ENCODE data around the gene CACNA2D3. TPM values are rescaled to one million over a fixed set of nuclear protein-coding genes. Genes with fewer than 3 reads are reported as not detected.
A peak's percentile ranks its signal among the peaks of the same experiment; 100 is the strongest.

The CACNA2D3 gene
- total and polyA plus RNA-seq, 4 donors: 0.38 to 2.5 (median 1.1) TPM

DNA sequence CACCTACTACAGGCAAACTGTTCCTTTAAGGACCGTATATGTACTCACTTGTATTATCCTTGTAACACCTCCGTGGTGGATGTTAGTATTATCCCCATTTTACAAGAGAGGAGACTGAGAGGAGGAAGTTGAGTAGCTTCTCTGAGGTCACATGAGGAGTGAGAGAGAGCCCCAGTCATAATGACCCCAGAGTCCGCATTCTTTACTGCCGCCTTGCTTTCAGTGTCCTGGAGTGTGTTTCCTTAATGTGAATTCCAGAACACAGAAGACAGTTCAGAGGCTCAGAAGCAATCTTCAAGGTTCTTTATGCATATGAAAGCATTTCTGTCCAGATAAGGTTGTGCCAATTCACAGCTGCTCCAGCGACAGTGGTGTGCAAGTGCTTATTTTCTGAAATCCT is 199.2 kb downstream of the CACNA2D3 start:
- Histone ChIP-seq H3K9me3 (ENCODE audit: control insufficient read depth in 4 of 4, insufficient read depth in 3 of 4, low read length in 3 of 4) (no peaks in the 10 kb centered on the region), H3K9ac (ENCODE audit: insufficient read depth in 1 of 2, low read length in 2 of 2) (no peak overlapping the region), H3K36me3 (ENCODE audit: control insufficient read depth in 4 of 4, insufficient read depth in 4 of 4, low read length in 4 of 4) (no peaks in the 10 kb centered on the region), H3K4me1 (ENCODE audit: control insufficient read depth in 5 of 5, insufficient read depth in 5 of 5, low read length in 5 of 5) (peaks cover 0 to 9% (median 0%) of the 10 kb centered on the region in 5 donors), H3K4me3 (no peak overlapping the region), H3K27me3 (ENCODE audit: control insufficient read depth in 3 of 3, insufficient read depth in 3 of 3, low read length in 2 of 3) (no peaks in the 10 kb centered on the region), H3K27ac (ENCODE audit: low read depth in 1 of 2, low read length in 1 of 2) (no peak overlapping the region)
- TF ChIP-seq CTCF (IDR thresholded peaks at IDR 0.05; ENCODE audit: control extremely low read depth, extremely low read depth): no peak
- 49 to 60% methylated on average over 5 of the region's 5 CpGs for WGBS, 2 donors
- ATAC-seq (ENCODE audit: insufficient read depth, low FRiP score) (no peak), DNase-seq (peak; percentile 20 to 44 (median 30))

DNA sequence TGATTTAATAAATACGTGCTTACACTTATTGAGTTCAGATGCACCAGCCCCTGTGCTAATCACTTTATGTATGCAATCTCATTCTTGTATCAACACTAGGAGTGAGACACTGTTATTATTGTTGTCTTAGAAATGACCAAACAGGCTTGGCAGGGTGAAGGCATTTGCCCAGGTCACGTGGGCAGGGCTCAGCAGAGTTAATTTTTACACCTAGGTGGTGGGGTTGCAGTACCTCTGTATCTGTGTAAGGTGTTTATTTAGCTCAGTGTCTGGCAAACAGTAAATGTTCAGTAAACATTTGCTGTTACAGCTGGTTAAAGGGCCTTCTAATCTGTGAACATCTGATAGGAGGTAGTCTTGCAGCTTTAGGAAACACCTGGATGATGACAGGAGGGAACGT is 200.0 kb downstream of the CACNA2D3 start:
- no peaks in the 10 kb centered on the region for H3K27me3 ChIP-seq (ENCODE audit: control insufficient read depth in 3 of 3, insufficient read depth in 3 of 3, low read length in 2 of 3)
- DNase-seq (peak; percentile 34 to 56 (median 36)), ATAC-seq (ENCODE audit: insufficient read depth, low FRiP score) (no peak)
- WGBS, 2 donors: 53 to 63% methylated on average over 3 of the region's 3 CpGs
- H3K9ac ChIP-seq (ENCODE audit: insufficient read depth in 1 of 2, low read length in 2 of 2): no peak overlapping the region
- H3K9me3 ChIP-seq (ENCODE audit: control insufficient read depth in 4 of 4, insufficient read depth in 3 of 4, low read length in 3 of 4): no peaks in the 10 kb centered on the region
- peaks cover 0 to 9% (median 0%) of the 10 kb centered on the region in 5 donors for H3K4me1 ChIP-seq (ENCODE audit: control insufficient read depth in 5 of 5, insufficient read depth in 5 of 5, low read length in 5 of 5)
- no peak for TF ChIP-seq CTCF (IDR thresholded peaks at IDR 0.05; ENCODE audit: control extremely low read depth, extremely low read depth)
- no peak overlapping the region for H3K27ac ChIP-seq (ENCODE audit: low read depth in 1 of 2, low read length in 1 of 2)
- no peaks in the 10 kb centered on the region for H3K36me3 ChIP-seq (ENCODE audit: control insufficient read depth in 4 of 4, insufficient read depth in 4 of 4, low read length in 4 of 4)
- no peak overlapping the region for H3K4me3 ChIP-seq

DNA sequence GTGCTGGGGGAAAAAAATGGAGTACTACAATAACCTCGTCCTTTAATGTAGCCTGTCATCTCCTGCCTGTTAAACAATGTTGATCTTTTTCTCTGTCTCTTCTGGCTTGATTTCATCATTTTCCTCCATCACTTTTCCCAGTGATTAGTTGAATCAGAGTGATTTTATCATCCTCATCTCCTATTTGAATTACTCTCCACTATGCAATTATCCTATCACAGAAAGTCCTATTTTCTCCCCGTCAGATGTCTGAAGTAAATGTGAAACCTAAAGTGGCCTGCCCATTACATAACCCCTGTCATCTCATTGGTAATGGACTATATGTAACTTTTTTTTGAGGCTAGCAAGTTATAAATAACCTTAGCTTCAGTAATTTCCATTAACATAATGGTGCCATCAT is 201.8 kb downstream of the CACNA2D3 start:
- H3K4me1 ChIP-seq (ENCODE audit: control insufficient read depth in 5 of 5, insufficient read depth in 5 of 5, low read length in 5 of 5): peaks cover 0 to 9% (median 0%) of the 10 kb centered on the region in 5 donors
- no peak for TF ChIP-seq CTCF (IDR thresholded peaks at IDR 0.05; ENCODE audit: control extremely low read depth, extremely low read depth)
- DNase-seq: no peak
- no peak for ATAC-seq (ENCODE audit: insufficient read depth, low FRiP score)
- no peak overlapping the region for H3K4me3 ChIP-seq
- no peaks in the 10 kb centered on the region for H3K36me3 ChIP-seq (ENCODE audit: control insufficient read depth in 4 of 4, insufficient read depth in 4 of 4, low read length in 4 of 4)
- no peak overlapping the region for H3K27ac ChIP-seq (ENCODE audit: low read depth in 1 of 2, low read length in 1 of 2)
- no peaks in the 10 kb centered on the region for H3K27me3 ChIP-seq (ENCODE audit: control insufficient read depth in 3 of 3, insufficient read depth in 3 of 3, low read length in 2 of 3)
- no peaks in the 10 kb centered on the region for H3K9me3 ChIP-seq (ENCODE audit: control insufficient read depth in 4 of 4, insufficient read depth in 3 of 4, low read length in 3 of 4)
- 87 to 91% methylated on average over 2 of the region's 2 CpGs for WGBS, 2 donors
- H3K9ac ChIP-seq (ENCODE audit: insufficient read depth in 1 of 2, low read length in 2 of 2): no peak overlapping the region

DNA sequence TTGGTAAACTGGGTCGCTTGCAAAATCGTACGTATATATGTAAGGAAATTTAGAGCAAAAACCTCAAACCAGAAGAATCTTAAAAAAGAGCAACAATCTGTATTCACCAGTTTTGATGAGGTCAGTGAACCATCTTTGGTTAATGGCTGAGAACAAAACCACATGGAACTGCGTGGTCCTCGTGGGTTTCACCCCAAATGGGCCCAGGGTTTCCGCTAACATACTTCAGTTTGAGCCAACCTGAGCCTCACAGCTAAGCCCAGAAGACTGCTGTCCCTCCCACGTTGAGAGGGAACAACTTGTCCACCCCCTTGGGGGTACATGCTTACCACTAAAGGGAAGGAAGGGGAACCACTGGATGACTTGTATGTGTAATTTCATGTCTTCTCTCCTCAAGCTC is 204.6 kb downstream of the CACNA2D3 start:
- TF ChIP-seq CTCF (IDR thresholded peaks at IDR 0.05; ENCODE audit: control extremely low read depth, extremely low read depth): no peak
- WGBS, 2 donors: 73 to 76% methylated on average over 7 of the region's 7 CpGs
- ATAC-seq (ENCODE audit: insufficient read depth, low FRiP score): no peak

More for the DNA sequence above, 204.6 kb downstream of the CACNA2D3 start:
- Histone ChIP-seq H3K4me1 (ENCODE audit: control insufficient read depth in 5 of 5, insufficient read depth in 5 of 5, low read length in 5 of 5) (peaks cover 0 to 2% (median 0%) of the 10 kb centered on the region in 5 donors), H3K9ac (ENCODE audit: insufficient read depth in 1 of 2, low read length in 2 of 2) (no peak overlapping the region), H3K27ac (ENCODE audit: low read depth in 1 of 2, low read length in 1 of 2) (no peak overlapping the region), H3K27me3 (ENCODE audit: control insufficient read depth in 3 of 3, insufficient read depth in 3 of 3, low read length in 2 of 3) (no peaks in the 10 kb centered on the region), H3K36me3 (ENCODE audit: control insufficient read depth in 4 of 4, insufficient read depth in 4 of 4, low read length in 4 of 4) (no peaks in the 10 kb centered on the region), H3K9me3 (ENCODE audit: control insufficient read depth in 4 of 4, insufficient read depth in 3 of 4, low read length in 3 of 4) (no peaks in the 10 kb centered on the region), H3K4me3 (no peak overlapping the region)
- DNase-seq: no peak
